RCC 7860 (cell line): ENCODE measurements around the gene CALCOCO2.
"Not testable (repeated sequence)": the region's sequence is repeated elsewhere in the genome, so short reads cannot be mapped to it uniquely, and the experiment has no call there.

Experiments
- DNase-seq: peaks from one replicate; pipeline ENCODE4 v3.0.0-alpha.2; 2015; ENCODE audit warnings: low spot score
- FAIRE-seq: peaks from 2 replicates; lab custom pipeline; 2012; peaks lifted over from hg19 to GRCh38; lab: Jason Lieb, UNC

CALCOCO2 gene

GRCh38 chr17:48830840-48831548 is at the start of gene CALCOCO2:
Gene CALCOCO2, plus strand, starts transcription at chr17:48831035. Its CDS starts 10,673 bp downstream, at chr17:48841708.
- peak; percentile 41 for FAIRE-seq

GRCh38 chr17:48787828-48788227 is 43.0 kb upstream of the CALCOCO2 start:
- FAIRE-seq = no peak
- no peak for DNase-seq

More at GRCh38 chr17:48830840-48831548, at the start of gene CALCOCO2:
- peak; percentile 80 for DNase-seq

GRCh38 chr17:48790607-48791127 is 40.2 kb upstream of the CALCOCO2 start:
- no peak for DNase-seq
- no peak for FAIRE-seq

- peak; percentile 72 for DNase-seq
- peak; percentile 41 for FAIRE-seq
Observed at GRCh38 chr17:48791128-48792032, 39.5 kb upstream of the CALCOCO2 start.

- DNase-seq (peak; percentile 61), FAIRE-seq (no peak)
Observed at GRCh38 chr17:48792033-48792798, 38.6 kb upstream of the CALCOCO2 start.

- peak; percentile 87 for DNase-seq
- FAIRE-seq = peak; percentile 87
Observed at GRCh38 chr17:48795444-48796162, 35.2 kb upstream of the CALCOCO2 start.

GRCh38 chr17:48796163-48796522 is 34.7 kb upstream of the CALCOCO2 start:
- DNase-seq, FAIRE-seq: not testable (repeated sequence)

- no peak for FAIRE-seq
- DNase-seq = peak; percentile 55
Observed at GRCh38 chr17:48799069-48799723, 31.6 kb upstream of the CALCOCO2 start.

GRCh38 chr17:48800626-48801217 is 30.1 kb upstream of the CALCOCO2 start:
- no peak for DNase-seq
- FAIRE-seq = no peak

- DNase-seq = peak; percentile 36
- no peak for FAIRE-seq
Observed at GRCh38 chr17:48804936-48805411, 25.9 kb upstream of the CALCOCO2 start.

GRCh38 chr17:48809182-48809581 is 21.7 kb upstream of the CALCOCO2 start:
- DNase-seq (no peak), FAIRE-seq (no peak)

- FAIRE-seq (no peak), DNase-seq (no peak)
Observed at GRCh38 chr17:48812001-48812400, 18.8 kb upstream of the CALCOCO2 start.

- FAIRE-seq = no peak
Observed at GRCh38 chr17:48814504-48814903, 16.3 kb upstream of the CALCOCO2 start.

GRCh38 chr17:48815311-48815710 is 15.5 kb upstream of the CALCOCO2 start:
- DNase-seq (no peak), FAIRE-seq (no peak)

More at GRCh38 chr17:48814504-48814903, 16.3 kb upstream of the CALCOCO2 start:
- DNase-seq = no peak

- DNase-seq (no peak), FAIRE-seq (no peak)
Observed at GRCh38 chr17:48816438-48816773, 14.4 kb upstream of the CALCOCO2 start.

GRCh38 chr17:48816774-48817590 is 13.9 kb upstream of the CALCOCO2 start, which contains the start of gene TTLL6:
Gene TTLL6, minus strand, starts transcription at chr17:48817229. Its CDS starts 157 bp downstream, at chr17:48817072.
- no peak for FAIRE-seq
- DNase-seq = no peak

GRCh38 chr17:48818361-48818841 is 12.4 kb upstream of the CALCOCO2 start:
- FAIRE-seq (no peak), DNase-seq (no peak)

- DNase-seq = no peak
Observed at GRCh38 chr17:48819466-48819865, 11.4 kb upstream of the CALCOCO2 start.

More at GRCh38 chr17:48819466-48819865, 11.4 kb upstream of the CALCOCO2 start:
- FAIRE-seq = no peak
